GM12801 (cell line): ENCODE data around the gene ARID4B.

Experiments
- CTCF ChIP-seq: IDR thresholded peaks from one replicate; pipeline ENCODE4 v1.5.1; 2011; ENCODE audit warnings: control low read depth; ENCODE audit not compliant: insufficient read length; ENCODE audit errors: extremely low read depth

ARID4B gene

GRCh38 chr1:235315735-235316134 is 12.2 kb downstream of the ARID4B start:
- TF ChIP-seq CTCF = no peak

DNA sequence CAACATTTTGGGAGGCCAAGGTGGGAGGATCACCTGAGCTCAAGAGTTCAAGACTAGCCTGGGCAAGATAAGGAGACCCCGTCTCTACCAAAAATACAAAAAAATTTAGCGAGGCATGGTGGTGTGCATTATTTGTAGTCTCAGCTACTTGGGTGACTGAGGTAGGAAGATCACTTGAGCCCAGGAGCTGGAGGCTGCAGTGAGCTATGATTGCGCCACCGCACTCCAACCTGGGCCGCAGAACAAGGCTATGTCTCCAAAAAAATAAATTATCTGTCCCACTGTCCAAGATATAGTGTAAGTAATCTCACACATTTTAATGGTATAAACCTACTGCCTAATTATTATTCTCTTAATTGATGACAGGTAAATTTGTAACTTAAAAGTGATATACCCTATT is 12.8 kb downstream of the ARID4B start:
- TF ChIP-seq CTCF = no peak

DNA sequence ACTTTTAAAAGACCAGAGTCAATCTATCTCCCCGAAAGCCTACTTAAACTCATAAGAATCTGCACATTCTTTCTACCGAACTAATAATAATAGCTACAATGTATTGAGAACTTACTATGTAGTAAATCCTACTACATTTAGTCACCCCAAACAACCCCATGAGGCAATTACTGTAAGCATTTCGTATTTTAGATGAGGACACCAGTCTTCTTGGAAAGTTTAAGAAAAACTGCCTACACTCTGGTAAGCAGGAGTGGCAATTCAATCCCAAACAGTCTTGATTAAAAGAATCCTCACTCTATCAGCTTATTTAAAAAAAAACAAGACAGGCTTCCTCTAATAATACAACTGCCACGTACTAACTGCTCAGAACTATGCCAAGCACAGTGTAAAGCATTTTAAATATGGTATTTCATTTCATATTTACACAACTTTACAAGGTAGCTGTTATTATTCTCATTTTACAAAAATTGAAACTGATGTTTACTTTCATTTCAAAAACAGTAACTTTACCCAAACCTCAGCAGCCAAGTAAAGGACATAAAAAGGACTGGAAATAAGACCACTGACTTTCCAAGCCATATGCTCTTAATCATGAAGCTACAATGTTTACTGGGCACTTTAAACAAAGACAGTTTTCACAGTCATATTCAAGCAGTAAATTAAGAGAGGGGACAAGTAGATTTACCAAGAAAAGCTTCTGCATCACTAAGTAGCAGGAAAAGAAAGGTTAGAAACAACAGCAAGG is 13.9 kb downstream of the ARID4B start:
- TF ChIP-seq CTCF = no peak

GRCh38 chr1:235313262-235313661 is 14.7 kb downstream of the ARID4B start:
- TF ChIP-seq CTCF = no peak

- TF ChIP-seq CTCF = no peak
These were observed 20.5 kb downstream of the ARID4B start for GRCh38 chr1:235307158-235308124.

DNA sequence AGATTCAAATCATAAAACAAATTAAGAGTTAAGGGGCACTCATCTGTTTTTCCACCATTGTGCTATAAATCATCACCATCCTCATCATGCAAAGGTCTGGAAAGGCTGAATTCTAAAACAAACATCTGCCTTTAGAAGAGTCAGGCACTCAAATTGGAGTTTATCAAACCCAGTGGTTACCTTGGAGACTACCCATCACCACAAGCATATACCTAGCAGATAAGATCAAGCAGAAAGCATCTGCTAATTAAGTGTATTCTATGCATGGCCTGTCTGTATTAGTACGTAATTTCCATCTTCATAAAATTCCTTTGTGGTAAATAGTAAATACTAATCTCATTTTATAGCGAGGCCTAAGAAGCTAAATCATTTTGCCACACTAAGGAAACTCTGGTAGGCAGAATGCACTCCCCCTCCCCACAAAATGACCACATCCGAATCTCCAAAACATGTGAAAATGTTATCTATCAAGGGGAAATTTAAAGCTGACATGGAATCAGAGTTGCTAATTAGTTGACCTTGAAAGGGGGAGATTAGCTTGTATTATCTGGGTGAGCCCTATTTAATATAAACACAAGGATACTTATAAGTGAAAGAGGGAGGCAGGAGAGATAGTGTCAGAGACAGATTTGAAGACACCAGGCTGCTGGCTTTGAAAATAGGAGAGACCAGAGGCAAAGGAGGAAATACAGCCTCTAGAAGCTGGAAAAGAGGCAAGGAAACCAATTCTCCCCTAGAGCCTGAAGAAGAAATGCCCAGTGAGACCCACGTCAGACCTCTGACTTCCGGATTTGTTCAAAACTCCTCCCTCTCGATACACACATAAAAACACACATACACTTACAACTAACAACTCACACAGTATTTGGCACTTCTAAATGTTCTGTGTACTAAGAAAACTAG is 23.2 kb downstream of the ARID4B start:
- no peak for TF ChIP-seq CTCF
